ENCODE data around the gene PCDH15. TPM values are rescaled to one million over a fixed set of nuclear protein-coding genes. Genes with fewer than 3 reads are reported as not detected.

PCDH15 gene
- polyA plus RNA-seq, 1 of the 3 experiments (the other 2 are of a cell fraction): 0.03 TPM

- no peak overlapping the region for H3K4me2 ChIP-seq
- no peaks in the 10 kb centered on the region for H3K27me3 ChIP-seq (ENCODE audit: insufficient read depth)
- no peaks in the 10 kb centered on the region for H3F3A ChIP-seq (replicated peaks; ENCODE audit: insufficient read depth)
- no peak overlapping the region for H3K4me3 ChIP-seq (ENCODE audit: low read depth in 2 of 2, low read length in 1 of 2)
- peak overlapping the region; percentile 69 for H2AFZ ChIP-seq (ENCODE audit: low read depth)
- CTCF ChIA-PET: no interaction called here
- no peak for DNase-seq
- POLR2A ChIA-PET: no interaction called here
- H4K20me1 ChIP-seq (ENCODE audit: insufficient read depth): no peaks in the 10 kb centered on the region
- no peaks in the 10 kb centered on the region for H3K9me3 ChIP-seq
- TF ChIP-seq EZH2phosphoT487 (IDR thresholded peaks at IDR 0.05; ENCODE audit: borderline replicate concordance, low read depth) (no peak), NFIC (IDR thresholded peaks at IDR 0.05; ENCODE audit: borderline replicate concordance) (no peak), REST (IDR thresholded peaks at IDR 0.05; ENCODE audit: low read depth, low read length) (no peak), TCF12 (IDR thresholded peaks at IDR 0.05) (no peak), JUND (IDR thresholded peaks at IDR 0.05) (0 out of 2 replicates have a peak, but pooled peaks have one; percentile 7), FOSL2 (IDR thresholded peaks at IDR 0.05; ENCODE audit: borderline replicate concordance, low read depth) (0 out of 2 replicates have a peak, but pooled peaks have one; percentile 7)
- TF ChIP-seq, protein P1, sequence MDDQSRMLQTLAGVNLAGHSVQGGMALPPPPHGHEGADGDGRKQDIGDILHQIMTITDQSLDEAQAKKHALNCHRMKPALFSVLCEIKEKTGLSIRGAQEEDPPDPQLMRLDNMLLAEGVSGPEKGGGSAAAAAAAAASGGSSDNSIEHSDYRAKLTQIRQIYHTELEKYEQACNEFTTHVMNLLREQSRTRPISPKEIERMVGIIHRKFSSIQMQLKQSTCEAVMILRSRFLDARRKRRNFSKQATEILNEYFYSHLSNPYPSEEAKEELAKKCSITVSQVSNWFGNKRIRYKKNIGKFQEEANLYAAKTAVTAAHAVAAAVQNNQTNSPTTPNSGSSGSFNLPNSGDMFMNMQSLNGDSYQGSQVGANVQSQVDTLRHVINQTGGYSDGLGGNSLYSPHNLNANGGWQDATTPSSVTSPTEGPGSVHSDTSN (IDR thresholded peaks at IDR 0.05): no peak
- H3K4me1 ChIP-seq (ENCODE audit: control insufficient read depth in 1 of 2, insufficient read depth in 2 of 2, low read depth in 1 of 2, low read length in 1 of 2): no peaks in the 10 kb centered on the region
- H3K9me2 ChIP-seq: no peaks in the 10 kb centered on the region
- H3K9ac ChIP-seq: no peak overlapping the region
- no peaks in the 10 kb centered on the region for H3K36me3 ChIP-seq (replicated peaks in 1 of 2; ENCODE audit: control insufficient read depth in 1 of 2, insufficient read depth in 2 of 2, low read length in 1 of 2)
- no peak overlapping the region for H3K27ac ChIP-seq (ENCODE audit: low read depth in 2 of 2, low read length in 1 of 2)
- H3K79me2 ChIP-seq (ENCODE audit: insufficient read depth): no peaks in the 10 kb centered on the region
Measured at GRCh38 chr10:54613162-54613561, 187.9 kb downstream of the PCDH15 start.

GRCh38 chr10:54609423-54609822 lies 191.6 kb downstream of the PCDH15 start:
- POLR2A ChIA-PET: no interaction called here
- no peak overlapping the region for H3K4me3 ChIP-seq (ENCODE audit: low read depth in 2 of 2, low read length in 1 of 2)
- no peaks in the 10 kb centered on the region for H3K9me3 ChIP-seq
- H3F3A ChIP-seq (replicated peaks; ENCODE audit: insufficient read depth): no peaks in the 10 kb centered on the region
- TF ChIP-seq, protein P2, sequence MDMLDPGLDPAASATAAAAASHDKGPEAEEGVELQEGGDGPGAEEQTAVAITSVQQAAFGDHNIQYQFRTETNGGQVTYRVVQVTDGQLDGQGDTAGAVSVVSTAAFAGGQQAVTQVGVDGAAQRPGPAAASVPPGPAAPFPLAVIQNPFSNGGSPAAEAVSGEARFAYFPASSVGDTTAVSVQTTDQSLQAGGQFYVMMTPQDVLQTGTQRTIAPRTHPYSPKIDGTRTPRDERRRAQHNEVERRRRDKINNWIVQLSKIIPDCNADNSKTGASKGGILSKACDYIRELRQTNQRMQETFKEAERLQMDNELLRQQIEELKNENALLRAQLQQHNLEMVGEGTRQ (IDR thresholded peaks at IDR 0.05; ENCODE audit: borderline replicate concordance, low read depth, low read length): no peak
- no peak for TF ChIP-seq EP300 (IDR thresholded peaks at IDR 0.05; ENCODE audit: borderline replicate concordance in 1 of 2, low read depth in 1 of 2, low read length in 1 of 2)
- no peak for TF ChIP-seq FOXJ3 (CRISPR knock-in tag; IDR thresholded peaks at IDR 0.05)
- TF ChIP-seq MEF2A (IDR thresholded peaks at IDR 0.05; ENCODE audit: borderline replicate concordance, low read depth): no peak
- no peak for TF ChIP-seq REST (IDR thresholded peaks at IDR 0.05; ENCODE audit: low read depth, low read length)
- no peak for TF ChIP-seq SMC3 (IDR thresholded peaks at IDR 0.05; ENCODE audit: low read depth, low read length)
- H3K79me2 ChIP-seq (ENCODE audit: insufficient read depth): no peaks in the 10 kb centered on the region
- no peaks in the 10 kb centered on the region for H3K9me2 ChIP-seq
- CTCF ChIA-PET: no interaction called here
- no peaks in the 10 kb centered on the region for H4K20me1 ChIP-seq (ENCODE audit: insufficient read depth)
- no peak overlapping the region for H3K4me2 ChIP-seq
- no peak overlapping the region for H3K27ac ChIP-seq (ENCODE audit: low read depth in 2 of 2, low read length in 1 of 2)
- no peak for DNase-seq
- no peak overlapping the region for H3K9ac ChIP-seq
- no peaks in the 10 kb centered on the region for H3K4me1 ChIP-seq (ENCODE audit: control insufficient read depth in 1 of 2, insufficient read depth in 2 of 2, low read depth in 1 of 2, low read length in 1 of 2)
- H3K36me3 ChIP-seq (replicated peaks in 1 of 2; ENCODE audit: control insufficient read depth in 1 of 2, insufficient read depth in 2 of 2, low read length in 1 of 2): no peaks in the 10 kb centered on the region
- H3K27me3 ChIP-seq (ENCODE audit: insufficient read depth): no peaks in the 10 kb centered on the region
- H2AFZ ChIP-seq (ENCODE audit: low read depth): no peak overlapping the region
